KOPT-K1 (cell line): Measurements from ENCODE around the gene SLC2A4RG.

Experiments used
- H3K27ac ChIP-seq: fragments of 200-600 bp; sonication (generic); 2 replicates; pipeline ENCODE4 v1.5.1; 2016; ENCODE audit warnings: antibody characterized with exemption, mild to moderate bottlenecking, low read depth, low read length; ENCODE audit not compliant: poor library complexity, severe bottlenecking
- H3K36me3 ChIP-seq: fragments of 200-600 bp; sonication (generic); 2 replicates; pipeline ENCODE4 v1.5.1; 2017; ENCODE audit warnings: antibody characterized with exemption, mild to moderate bottlenecking, low read length, moderate library complexity; ENCODE audit not compliant: insufficient read depth
- H3K9me3 ChIP-seq: fragments of 200-600 bp; sonication (generic); 2 replicates; pipeline ENCODE4 v1.5.1; 2017; ENCODE audit warnings: antibody characterized with exemption, low read length, mild to moderate bottlenecking; ENCODE audit not compliant: insufficient read depth, poor library complexity, severe bottlenecking

Gene SLC2A4RG

DNA sequence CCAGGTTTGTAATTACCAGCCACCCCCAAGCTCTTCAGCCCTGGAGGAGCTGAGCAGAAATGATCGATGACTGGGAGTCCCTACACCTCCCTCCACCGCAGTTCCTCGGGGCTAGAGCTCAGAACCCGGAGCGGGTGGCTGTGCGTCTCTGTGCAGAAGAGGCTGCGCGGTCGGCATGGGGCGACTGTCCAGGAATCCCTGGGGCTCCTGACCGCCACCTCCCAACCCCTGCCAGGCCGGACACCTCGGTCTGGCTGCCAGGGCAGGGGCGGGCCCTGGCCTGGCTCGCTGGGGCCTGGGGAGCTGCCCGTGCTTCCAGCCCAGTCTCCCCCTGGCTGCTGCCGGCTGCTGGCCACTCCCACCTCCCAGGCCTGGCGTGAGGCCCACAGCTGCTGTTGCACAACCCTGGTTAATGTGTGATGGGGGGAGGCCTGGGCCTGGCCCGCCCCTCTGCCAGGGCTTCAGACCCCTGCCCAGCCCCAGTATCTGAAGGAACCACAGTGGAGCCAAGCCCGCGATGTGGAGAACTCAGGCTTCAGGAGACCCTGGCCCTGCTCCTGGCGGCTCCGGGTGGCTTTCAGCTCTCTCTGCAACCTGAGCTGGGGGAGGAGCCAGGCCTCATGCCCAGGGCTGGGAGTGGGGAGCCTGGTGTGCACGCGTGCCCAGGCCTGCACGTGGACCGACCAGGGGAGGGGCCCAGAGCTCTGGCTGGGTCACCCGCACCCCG is 1.2 kb downstream of the SLC2A4RG start:
- peaks cover 11% of the 10 kb centered on the region for H3K36me3 ChIP-seq
- H3K27ac ChIP-seq: no peak overlapping the region
- H3K9me3 ChIP-seq: no peaks in the 10 kb centered on the region

GRCh38 chr20:63741354-63741675 is 1.7 kb downstream of the SLC2A4RG start:
- Histone ChIP-seq H3K9me3 (no peaks in the 10 kb centered on the region), H3K36me3 (peaks cover 8% of the 10 kb centered on the region; the same call in 1 of the 2 replicates), H3K27ac (no peak overlapping the region)

DNA sequence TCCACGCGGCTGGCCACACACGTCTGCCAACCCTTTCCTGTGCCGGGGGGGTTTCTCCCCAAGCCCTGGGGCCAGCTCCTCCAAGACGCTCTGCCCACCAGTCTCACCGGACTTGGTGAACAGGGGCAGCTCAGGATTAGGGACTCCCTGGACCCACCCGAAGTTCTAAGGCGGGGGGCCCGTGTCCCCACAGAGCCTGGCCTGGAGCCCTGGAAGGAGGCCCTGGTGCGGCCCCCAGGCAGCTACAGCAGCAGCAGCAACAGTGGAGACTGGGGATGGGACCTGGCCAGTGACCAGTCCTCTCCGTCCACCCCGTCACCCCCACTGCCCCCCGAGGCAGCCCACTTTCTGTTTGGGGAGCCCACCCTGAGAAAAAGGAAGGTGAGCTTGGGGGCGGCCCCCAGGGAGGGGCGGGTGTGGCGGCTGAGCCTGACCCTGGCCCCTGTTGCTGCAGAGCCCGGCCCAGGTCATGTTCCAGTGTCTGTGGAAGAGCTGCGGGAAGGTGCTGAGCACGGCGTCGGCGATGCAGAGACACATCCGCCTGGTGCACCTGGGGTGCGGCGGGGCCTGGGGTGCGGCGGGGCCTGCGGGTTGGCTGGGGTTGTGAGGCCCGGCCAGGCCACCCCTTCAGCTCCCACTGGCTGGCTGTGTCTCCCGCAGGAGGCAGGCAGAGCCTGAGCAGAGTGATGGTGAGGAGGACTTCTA is 2.3 kb downstream of the SLC2A4RG start:
- Histone ChIP-seq H3K27ac (no peak overlapping the region), H3K9me3 (no peaks in the 10 kb centered on the region), H3K36me3 (peaks cover 8% of the 10 kb centered on the region; the same call in 1 of the 2 replicates)

GRCh38 chr20:63742381-63743024 is 2.9 kb downstream of the SLC2A4RG start:
- H3K36me3 ChIP-seq: peaks cover 8% of the 10 kb centered on the region; the same call in 1 of the 2 replicates
- H3K9me3 ChIP-seq: no peaks in the 10 kb centered on the region
- no peak overlapping the region for H3K27ac ChIP-seq

DNA sequence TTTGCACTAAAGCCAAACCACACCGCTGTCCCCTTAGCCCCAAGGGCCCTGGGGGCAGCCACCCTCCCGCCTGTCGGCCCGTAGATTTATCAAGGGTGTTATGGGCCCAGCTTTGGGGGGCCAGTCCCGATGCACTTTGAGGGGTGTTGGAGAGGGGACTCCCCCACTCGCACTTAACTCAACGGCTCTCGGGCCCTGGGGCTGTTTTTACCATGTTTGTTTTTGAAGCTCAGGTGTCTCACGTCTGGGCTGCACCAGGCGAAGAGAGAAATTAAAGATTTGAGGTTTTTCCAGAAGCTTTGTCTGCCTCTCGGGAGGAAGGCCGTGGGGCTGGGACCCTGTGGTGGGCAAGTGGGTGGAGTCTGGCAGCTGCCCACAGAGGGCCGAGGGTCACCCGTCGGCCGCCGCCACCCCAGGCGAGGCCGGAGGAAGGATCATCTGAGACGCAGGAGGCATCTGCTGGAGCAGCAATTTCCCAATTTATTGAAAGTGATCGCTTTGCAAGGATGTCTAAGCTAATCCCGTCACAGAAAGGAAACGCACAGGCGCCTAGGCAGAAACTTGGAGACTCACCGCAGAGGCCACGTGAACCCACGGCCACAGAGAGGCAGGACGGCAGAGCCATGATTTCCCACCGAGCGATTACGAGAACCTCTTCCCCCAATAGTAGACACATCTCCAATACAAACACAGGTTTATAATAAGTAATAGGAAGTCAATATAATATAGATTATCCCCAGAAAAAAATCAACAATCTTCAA is 3.8 kb downstream of the SLC2A4RG start:
- H3K36me3 ChIP-seq: peaks cover 8% of the 10 kb centered on the region; the same call in 1 of the 2 replicates
- no peak overlapping the region for H3K27ac ChIP-seq
- H3K9me3 ChIP-seq: no peaks in the 10 kb centered on the region

DNA sequence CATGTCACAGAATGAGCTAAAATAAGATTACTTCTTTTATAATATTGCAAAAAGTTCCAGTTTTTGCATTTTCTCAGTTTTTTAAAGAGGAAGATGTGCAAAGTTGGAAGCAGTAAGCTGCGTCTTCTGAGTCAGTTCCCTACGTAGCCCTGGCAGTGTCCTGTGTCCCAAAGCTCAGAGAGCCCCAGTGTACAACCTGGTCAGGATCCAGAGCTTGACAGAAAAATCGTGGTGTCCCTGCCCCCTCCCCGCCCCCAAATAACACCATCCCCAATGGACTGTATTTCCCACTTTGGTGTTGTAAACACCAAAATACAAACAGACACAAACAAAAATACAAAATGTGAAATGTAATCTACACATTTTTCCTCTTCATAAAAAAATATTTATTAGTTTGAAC is 4.6 kb downstream of the SLC2A4RG start:
- H3K27ac ChIP-seq: no peak overlapping the region
- H3K36me3 ChIP-seq: peaks cover 5% of the 10 kb centered on the region; the same call in 1 of the 2 replicates
- no peaks in the 10 kb centered on the region for H3K9me3 ChIP-seq

DNA sequence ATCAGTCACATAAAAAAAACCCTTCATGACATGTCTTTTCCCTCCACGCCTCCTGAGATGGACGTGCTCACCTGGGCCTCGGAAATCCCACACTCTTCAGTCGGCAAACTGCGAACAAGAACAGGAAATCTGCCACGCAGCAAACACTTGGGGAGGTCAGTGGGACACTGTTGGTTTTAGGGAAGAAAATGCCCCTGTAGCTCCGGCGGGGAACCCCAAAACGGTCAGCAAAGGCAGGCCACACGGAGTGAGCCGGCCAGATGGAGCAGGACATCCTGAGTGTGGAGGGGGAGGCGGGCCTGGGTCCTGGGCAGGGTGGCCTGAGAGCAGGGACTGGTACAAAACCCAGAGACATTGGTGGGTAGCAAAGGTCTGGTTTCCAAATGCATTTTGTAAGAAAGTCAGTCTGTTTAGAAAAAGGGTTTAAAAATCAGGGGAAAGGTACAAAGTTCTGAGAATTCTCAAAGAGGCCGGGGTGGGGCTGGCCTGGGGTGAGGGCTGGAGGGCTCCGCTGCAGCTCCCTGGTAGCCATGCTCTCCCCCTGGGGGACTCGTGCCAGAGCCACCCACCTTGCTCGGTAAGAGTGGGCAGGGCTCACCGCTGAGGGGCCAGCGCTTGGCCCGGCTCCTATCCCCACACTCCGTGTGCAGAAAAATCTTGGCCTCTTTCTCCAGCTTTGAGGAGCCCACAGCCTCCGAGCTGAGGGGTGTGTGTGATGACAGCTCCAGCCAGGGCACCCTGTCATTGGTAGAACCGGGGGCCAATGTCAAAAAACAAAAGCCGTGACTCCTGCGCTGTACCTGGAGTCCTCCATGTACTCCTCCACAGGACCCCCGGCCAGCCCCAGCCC is 5.2 kb downstream of the SLC2A4RG start:
- H3K36me3 ChIP-seq: peaks cover 5% of the 10 kb centered on the region; the same call in 1 of the 2 replicates
- no peak overlapping the region for H3K27ac ChIP-seq
- H3K9me3 ChIP-seq: no peaks in the 10 kb centered on the region

- H3K9me3 ChIP-seq: no peaks in the 10 kb centered on the region
- H3K36me3 ChIP-seq: peaks cover 5% of the 10 kb centered on the region; the same call in 1 of the 2 replicates
- H3K27ac ChIP-seq: no peak overlapping the region
These were observed 5.8 kb downstream of the SLC2A4RG start for GRCh38 chr20:63745424-63745805.

DNA sequence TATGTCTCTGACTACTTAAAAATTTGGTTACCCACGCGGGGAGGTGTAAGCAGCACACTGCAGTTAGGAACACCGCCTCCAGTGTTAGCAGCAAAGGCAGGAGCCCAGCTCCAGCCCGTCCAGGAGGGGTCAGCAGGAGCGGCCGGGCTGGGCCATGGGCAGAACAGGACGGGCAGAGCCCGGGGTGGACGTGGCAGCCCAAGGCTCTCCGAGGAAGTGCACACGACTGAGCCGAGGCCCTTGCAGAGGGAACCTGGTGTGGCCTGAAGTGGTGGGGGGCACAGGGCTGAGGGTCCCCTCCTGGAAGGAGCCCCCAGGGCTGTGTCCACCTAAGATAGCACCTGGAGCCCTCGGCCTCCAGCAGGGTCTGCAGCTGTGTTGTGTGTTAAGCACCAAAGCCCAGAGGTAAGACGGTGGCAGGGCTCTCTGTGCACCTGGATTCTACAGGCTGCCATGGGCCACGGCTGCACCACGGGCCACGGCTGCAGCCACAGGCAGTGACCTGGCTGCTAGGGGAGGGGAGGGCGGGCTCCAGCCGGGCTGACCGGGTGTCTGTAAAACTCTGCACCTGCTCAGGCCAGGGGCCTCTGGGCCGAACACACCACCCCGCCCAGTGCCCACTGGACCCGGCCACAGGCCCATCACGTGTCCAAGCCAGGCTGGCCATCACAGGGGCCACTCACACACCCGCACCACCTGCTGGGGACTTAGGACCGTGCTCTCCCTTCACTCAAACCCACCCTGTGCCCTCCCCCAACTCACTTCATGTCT is 6.6 kb downstream of the SLC2A4RG start:
- Histone ChIP-seq H3K9me3 (no peaks in the 10 kb centered on the region), H3K36me3 (peaks cover 5% of the 10 kb centered on the region; the same call in 1 of the 2 replicates), H3K27ac (no peak overlapping the region)

GRCh38 chr20:63746751-63747315 is 7.3 kb downstream of the SLC2A4RG start:
- Histone ChIP-seq H3K9me3 (no peaks in the 10 kb centered on the region), H3K36me3 (peaks cover 5% of the 10 kb centered on the region; the same call in 1 of the 2 replicates), H3K27ac (no peak overlapping the region)

DNA sequence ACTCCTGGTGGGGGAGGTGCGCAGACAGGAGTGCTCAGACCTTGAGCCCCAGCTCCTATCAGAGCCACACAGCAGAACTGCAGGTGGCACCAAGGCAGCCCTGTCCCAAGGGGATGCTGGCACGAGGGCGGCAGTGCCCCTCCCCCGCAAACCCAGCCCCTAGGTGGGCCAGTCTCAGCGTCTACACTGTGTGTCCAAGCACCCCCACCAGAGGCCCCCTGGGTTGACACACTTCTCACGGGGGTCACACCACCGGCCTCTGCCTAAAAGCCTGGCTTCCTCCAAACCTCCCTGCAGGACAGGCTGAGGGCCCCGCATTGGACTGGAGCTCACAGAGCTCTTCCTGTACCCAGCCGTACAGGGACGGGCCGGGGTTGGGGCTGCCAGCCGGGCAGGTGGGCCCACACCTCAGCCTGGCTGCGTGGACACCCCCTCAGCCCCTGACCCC is 8.1 kb downstream of the SLC2A4RG start:
- Histone ChIP-seq H3K36me3 (no peaks in the 10 kb centered on the region), H3K27ac (no peak overlapping the region), H3K9me3 (no peaks in the 10 kb centered on the region)

- H3K27ac ChIP-seq: no peak overlapping the region
These were observed 8.7 kb downstream of the SLC2A4RG start for GRCh38 chr20:63748070-63748933.

DNA sequence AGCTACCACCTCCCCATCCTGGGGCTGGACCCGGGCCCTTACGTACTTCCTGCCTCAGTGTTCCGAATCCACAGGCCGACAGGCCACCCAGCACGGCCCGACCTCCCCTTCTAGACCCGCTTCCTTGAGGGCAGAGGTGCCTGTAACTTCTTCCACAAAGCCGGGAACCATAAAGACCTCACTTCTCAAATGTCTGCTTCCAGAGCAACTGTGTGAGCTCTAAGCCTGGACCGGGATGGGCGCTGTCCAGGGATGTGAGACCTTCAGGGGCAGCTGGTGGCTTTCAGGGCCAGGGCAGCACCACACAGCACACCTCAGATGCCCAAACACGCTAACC is 9.3 kb downstream of the SLC2A4RG start:
- no peak overlapping the region for H3K27ac ChIP-seq
- H3K9me3 ChIP-seq: no peaks in the 10 kb centered on the region
- H3K36me3 ChIP-seq: no peaks in the 10 kb centered on the region

More at GRCh38 chr20:63748070-63748933, 8.7 kb downstream of the SLC2A4RG start:
- H3K9me3 ChIP-seq: no peaks in the 10 kb centered on the region
- no peaks in the 10 kb centered on the region for H3K36me3 ChIP-seq
